ENCODE results near the gene LCMT2.
"Not testable (repeated sequence)": the region's sequence is repeated elsewhere in the genome, so short reads cannot be mapped to it uniquely, and the experiment has no call there.

LCMT2 gene

GRCh38 chr15:43312378-43312777, 18.0 kb downstream of the LCMT2 start:
- no peak for DNase-seq

GRCh38 chr15:43302205-43302817, 28.1 kb downstream of the LCMT2 start, which contains the start of gene TGM7:
Gene TGM7 (minus strand): TSS chr15:43302255.
- no peak for DNase-seq

GRCh38 chr15:43299884-43300283, 30.5 kb downstream of the LCMT2 start:
- no peak for DNase-seq

DNA sequence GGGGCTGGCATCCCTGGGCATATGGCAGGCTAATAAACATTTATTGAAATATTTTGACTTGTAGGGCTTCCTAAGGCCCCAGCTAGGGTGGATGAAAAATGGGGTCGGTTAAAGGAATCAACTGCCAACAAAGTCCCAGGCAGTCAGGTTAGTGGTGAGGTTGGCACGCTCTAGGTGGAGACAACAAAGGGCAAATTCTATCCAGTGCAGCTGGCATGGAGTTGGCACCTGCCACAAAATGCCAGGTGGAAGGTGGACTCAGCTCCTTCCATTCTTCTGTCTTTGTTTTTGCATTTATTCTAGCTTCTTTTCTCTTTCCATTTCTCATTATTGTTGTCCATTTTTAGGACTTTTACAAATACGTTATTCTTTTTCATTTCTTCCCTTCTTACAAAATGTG, 31.0 kb downstream of the LCMT2 start:
- no peak for DNase-seq

GRCh38 chr15:43294091-43294706, 36.2 kb downstream of the LCMT2 start:
- DNase-seq, result no peak

DNA sequence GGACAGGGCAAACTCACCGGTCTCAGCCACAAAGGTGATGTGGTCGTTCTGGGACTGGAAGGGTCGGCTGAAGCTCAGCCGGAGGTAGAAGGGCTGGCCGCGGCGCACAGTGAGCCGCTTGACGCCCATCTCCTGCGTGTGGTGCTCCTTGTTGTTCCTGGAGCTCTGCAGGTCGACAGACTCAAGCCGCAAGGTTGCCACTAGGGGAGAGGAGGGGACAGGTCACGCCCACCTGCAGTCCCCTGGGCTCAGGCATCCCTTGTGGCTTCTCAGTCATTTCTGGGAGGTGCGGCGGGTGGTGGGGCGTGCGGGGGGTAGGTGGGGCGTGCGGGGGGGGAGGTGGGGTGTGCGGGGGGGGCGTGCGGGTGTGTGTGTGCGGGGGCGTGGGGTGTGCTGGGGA, 36.9 kb downstream of the LCMT2 start:
- DNase-seq, result no peak

DNA sequence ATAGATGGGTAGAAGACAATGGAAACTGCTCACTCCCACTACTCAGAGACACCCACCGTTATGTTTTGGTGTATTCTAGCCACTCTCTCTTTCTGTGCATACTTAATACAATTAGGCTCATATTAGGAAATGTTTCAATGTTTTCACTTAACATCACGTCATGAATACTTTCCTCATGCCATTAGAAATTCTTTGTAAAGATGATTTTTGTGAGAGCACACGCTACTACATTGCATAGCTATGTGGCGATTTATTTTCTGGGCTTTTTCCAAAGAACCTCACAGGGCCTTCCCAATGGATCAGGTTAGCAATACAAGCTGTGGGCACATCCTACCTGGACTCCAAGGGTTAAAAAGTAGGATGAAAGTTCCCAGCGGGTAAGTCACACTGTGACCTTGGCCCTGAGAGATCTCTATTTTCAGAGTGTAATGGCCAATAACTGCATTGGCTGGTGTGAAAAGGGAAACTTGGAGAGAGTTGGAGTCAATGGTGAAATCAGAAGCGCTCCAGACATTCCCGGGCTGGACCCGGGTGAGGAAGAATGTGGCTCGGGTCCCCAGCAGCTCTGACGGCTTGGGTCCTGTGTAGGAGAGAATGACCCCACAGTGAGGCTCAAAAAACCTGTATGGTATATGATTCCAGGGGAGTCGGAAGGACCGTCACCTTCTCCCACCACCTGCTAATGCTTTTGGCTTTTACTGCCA, 37.8 kb downstream of the LCMT2 start:
- DNase-seq, result no peak

GRCh38 chr15:43289656-43290055, 40.7 kb downstream of the LCMT2 start:
- not testable (repeated sequence) for DNase-seq

DNA sequence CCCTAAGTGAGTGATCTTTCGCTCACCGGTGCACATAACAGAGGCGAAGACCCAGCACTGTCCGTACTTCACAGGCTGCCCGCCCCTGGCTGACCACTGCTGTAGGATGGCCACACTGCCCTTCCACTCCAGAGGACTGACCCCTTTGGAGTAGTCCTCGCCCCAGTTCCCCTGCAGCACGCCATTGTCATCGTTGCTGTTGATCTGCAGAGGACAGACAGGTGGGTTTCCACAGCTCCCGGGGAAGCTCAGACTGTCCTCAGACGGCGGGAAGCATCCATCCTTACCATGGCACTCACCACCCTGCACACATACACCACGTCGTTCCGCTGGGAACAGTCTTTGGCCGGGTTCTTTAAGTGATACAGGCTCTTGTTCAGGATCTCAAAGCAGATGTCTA, 43.1 kb downstream of the LCMT2 start:
- DNase-seq, result no peak

GRCh38 chr15:43286074-43286473, 44.3 kb downstream of the LCMT2 start:
- DNase-seq, result no peak

- DNase-seq, result peak; percentile 3
Measured at GRCh38 chr15:43285609-43286037, 44.8 kb downstream of the LCMT2 start.

DNA sequence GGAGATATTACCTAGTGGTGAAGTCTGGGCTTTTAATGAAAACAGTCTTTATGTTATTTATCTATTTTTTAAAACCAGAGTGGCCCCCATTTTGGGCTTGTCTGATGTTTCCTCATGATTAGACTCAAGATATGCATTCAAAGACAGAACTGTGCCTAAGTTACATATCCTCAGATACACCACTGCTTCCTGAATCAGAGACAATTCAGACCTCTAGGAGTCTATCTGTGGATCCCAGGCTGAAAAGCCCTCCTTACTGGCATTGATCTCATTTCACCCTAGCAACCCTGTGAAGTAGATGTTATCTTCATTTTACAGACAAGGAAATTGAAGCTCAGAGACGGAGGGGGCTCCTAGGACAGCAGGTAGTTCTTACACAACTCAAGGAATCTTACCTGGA, 46.8 kb downstream of the LCMT2 start:
- DNase-seq, result no peak

DNA sequence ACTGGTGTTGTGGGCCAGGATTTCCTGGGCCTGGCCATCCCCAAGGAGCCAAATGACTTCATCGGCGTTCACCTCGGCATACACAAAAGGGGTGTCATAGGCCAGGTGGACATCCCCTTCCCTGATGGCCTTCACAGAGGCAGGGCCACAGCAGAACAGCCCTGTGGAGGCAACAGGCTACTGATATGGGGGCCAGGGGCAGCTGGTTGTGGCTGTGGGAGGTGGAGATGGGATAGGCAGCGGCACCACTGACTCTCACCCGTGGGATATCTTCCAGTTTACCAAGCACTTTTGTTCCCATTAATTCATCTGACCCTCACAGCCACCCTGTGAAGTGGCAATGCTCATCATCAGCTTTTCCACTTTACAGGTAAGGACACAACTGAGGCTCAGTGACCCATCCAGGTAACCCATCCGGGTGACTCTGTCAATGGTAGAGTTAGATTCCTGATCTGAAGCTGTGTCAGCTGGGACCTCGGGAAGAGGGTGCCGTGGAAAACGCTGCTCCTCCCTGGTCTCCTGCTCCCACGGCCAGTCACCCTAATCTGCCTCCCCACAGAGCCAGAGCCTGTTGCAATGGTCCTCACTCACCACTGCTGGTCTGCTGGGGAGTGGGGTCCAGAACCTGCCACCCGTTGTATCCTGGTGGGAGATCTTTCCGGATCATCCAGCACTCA, 48.3 kb downstream of the LCMT2 start:
- no peak for DNase-seq

GRCh38 chr15:43280996-43281395, 49.4 kb downstream of the LCMT2 start:
- DNase-seq, result no peak

GRCh38 chr15:43279496-43279895, 50.9 kb downstream of the LCMT2 start:
- DNase-seq, result no peak

- DNase-seq, result no peak
Measured at GRCh38 chr15:43278869-43279268, 51.5 kb downstream of the LCMT2 start.

DNA sequence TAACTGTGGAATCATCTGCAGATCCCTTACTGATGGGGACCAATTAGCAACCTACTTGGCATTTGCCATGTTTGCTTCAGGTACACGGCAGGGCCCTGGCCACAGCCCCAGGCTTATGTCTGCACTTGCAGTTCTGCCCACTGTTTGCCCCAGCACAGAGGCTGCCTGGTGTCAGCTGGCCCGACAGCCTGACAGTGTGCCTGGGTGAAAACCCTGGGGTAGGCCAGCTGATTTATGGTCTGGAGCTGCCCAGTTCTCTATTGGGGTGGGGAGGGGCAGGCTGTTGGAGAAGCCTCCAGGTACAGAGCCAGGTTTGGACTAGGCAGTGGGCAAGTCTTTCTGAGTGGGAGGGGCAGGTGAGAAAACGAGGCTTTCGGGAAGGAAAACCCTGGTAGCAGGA, 52.5 kb downstream of the LCMT2 start:
- DNase-seq, result no peak

- DNase-seq, result no peak
Measured at GRCh38 chr15:43277231-43277823, 53.0 kb downstream of the LCMT2 start.

DNA sequence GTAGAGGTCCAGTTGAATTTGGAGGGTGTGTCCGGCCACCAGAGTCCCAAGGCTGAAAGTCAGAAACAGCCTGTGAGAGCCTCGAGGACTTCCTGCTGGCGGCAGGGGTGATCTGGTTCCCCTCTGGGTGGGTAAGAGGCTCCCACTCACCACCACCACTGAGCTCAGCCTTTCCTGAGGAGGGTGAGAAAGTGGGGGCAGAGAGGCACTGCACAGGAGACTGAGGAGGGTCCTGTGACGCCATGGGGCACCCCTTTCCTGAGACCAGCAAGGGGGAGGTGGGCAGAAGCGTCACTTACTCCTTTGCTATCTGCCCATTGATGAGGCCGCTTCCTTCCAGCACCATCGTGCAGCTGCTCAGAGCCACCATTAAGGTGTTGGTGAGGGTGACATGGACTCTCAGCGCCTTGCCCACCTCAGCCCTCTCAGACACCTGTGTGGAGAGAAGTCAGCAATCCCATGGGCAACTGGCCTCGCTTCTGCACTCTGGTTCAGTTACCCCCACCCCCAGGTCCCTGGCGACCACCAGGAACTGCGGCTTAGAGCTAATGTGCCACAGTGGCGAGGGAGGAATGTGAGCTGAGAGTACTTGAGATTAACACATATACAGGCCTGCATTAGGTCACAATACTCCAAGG, 53.7 kb downstream of the LCMT2 start:
- no peak for DNase-seq

GRCh38 chr15:43275740-43276562, 54.4 kb downstream of the LCMT2 start:
- no peak for DNase-seq

- DNase-seq, result no peak
Measured at GRCh38 chr15:43274136-43274535, 56.2 kb downstream of the LCMT2 start.
